Fibroblast of pulmonary artery (primary cell): ENCODE data around the gene THRAP3.

Experiments
- DNase-seq: peaks from one replicate; pipeline ENCODE4 v3.0.0-alpha.2; 2010; ENCODE audit warnings: low read depth
- H3K4me3 ChIP-seq: replicated peaks from 2 replicates; pipeline ENCODE4 v1.5.1; 2011; ENCODE audit warnings: low read depth, mild to moderate bottlenecking, control low read depth, low read length, moderate library complexity
- CTCF ChIP-seq: IDR thresholded peaks from 2 replicates; pipeline ENCODE4 v1.5.1; 2011; ENCODE audit warnings: mild to moderate bottlenecking, control low read depth, low read length, inconsistent platforms; ENCODE audit errors: missing control alignments

Gene THRAP3

GRCh38 chr1:36349241-36349671 lies 125.0 kb downstream of the THRAP3 start:
- no peak for TF ChIP-seq CTCF
- no peak overlapping the region for H3K4me3 ChIP-seq
- DNase-seq: no peak

GRCh38 chr1:36349839-36350238 lies 125.6 kb downstream of the THRAP3 start:
- no peak for TF ChIP-seq CTCF
- no peak overlapping the region for H3K4me3 ChIP-seq
- DNase-seq: no peak

GRCh38 chr1:36350659-36351226 lies 126.5 kb downstream of the THRAP3 start:
- no peak for TF ChIP-seq CTCF
- peak; percentile 76 for DNase-seq
- H3K4me3 ChIP-seq: no peak overlapping the region

GRCh38 chr1:36351227-36351977 lies 127.2 kb downstream of the THRAP3 start:
- TF ChIP-seq CTCF: peak; percentile 7
- peak; percentile 73 for DNase-seq
- no peak overlapping the region for H3K4me3 ChIP-seq

- peak; percentile 62 for DNase-seq
- H3K4me3 ChIP-seq: no peak overlapping the region
- TF ChIP-seq CTCF: peak; percentile 16
These were observed 128.1 kb downstream of the THRAP3 start for GRCh38 chr1:36352125-36352909.

GRCh38 chr1:36352910-36353878 lies 129.0 kb downstream of the THRAP3 start:
- H3K4me3 ChIP-seq: no peak overlapping the region
- DNase-seq: peak; percentile 48

More at GRCh38 chr1:36352910-36353878, 129.0 kb downstream of the THRAP3 start:
- TF ChIP-seq CTCF: no peak
